ENCODE results near the gene NRG2.

DNA sequence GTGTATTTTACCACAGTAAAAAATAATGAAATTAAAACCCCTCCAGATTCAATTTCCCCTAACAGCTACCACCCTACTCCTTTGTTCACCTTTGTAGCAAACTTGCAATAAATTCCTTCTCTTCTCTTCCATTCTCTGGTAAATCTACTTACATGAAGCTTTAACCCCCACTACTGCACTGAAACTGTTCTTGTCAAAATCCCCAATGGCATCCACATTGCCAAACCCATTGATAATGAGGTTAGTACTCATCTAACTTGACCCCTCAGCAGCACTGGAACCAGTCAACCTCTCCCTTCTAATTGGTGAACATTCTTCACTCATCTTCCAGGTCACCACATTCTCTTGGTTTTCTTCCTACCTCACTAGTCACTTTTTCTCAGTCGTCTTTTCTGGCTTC lies 29.6 kb downstream of the NRG2 start:
- TF ChIP-seq, protein P1, sequence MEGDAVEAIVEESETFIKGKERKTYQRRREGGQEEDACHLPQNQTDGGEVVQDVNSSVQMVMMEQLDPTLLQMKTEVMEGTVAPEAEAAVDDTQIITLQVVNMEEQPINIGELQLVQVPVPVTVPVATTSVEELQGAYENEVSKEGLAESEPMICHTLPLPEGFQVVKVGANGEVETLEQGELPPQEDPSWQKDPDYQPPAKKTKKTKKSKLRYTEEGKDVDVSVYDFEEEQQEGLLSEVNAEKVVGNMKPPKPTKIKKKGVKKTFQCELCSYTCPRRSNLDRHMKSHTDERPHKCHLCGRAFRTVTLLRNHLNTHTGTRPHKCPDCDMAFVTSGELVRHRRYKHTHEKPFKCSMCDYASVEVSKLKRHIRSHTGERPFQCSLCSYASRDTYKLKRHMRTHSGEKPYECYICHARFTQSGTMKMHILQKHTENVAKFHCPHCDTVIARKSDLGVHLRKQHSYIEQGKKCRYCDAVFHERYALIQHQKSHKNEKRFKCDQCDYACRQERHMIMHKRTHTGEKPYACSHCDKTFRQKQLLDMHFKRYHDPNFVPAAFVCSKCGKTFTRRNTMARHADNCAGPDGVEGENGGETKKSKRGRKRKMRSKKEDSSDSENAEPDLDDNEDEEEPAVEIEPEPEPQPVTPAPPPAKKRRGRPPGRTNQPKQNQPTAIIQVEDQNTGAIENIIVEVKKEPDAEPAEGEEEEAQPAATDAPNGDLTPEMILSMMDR (IDR thresholded peaks at IDR 0.05; ENCODE audit: insufficient read depth, low read length, poor library complexity, severe bottlenecking): no peak
- TF ChIP-seq EZH2phosphoT487 (conservative IDR thresholded peaks at IDR 0.05; ENCODE audit: low read length): no peak
